ENCODE data around the gene KCNQ1.

GRCh38 chr11:2397005-2397404, 47.8 kb upstream of the KCNQ1 start:
- TF ChIP-seq CTCF (IDR thresholded peaks at IDR 0.05), result no peak
- TF ChIP-seq EZH2 (IDR thresholded peaks at IDR 0.05; ENCODE audit: borderline replicate concordance, insufficient read depth, low read depth, low read length, poor library complexity, severe bottlenecking), result no peak

Measured in B cell (primary cell).